22Rv1 (cell line): ENCODE data around the gene PRDM15.

ENCODE experiments used
- H3K27ac ChIP-seq: fragments of 450-650 bp; 2 replicates; pipeline ENCODE4 v1.5.1; 2017
- ZFX ChIP-seq: fragments of 450-650 bp; IDR thresholded peaks from 2 replicates; pipeline ENCODE4 v1.6.1; 2017; ENCODE audit warnings: antibody characterized with exemption, borderline replicate concordance
- TF ChIP-seq, protein P1 (sequence below): fragments of 450-650 bp; IDR thresholded peaks from 2 replicates; pipeline ENCODE4 v1.5.1; 2017; ENCODE audit warnings: mild to moderate bottlenecking

Gene PRDM15

DNA sequence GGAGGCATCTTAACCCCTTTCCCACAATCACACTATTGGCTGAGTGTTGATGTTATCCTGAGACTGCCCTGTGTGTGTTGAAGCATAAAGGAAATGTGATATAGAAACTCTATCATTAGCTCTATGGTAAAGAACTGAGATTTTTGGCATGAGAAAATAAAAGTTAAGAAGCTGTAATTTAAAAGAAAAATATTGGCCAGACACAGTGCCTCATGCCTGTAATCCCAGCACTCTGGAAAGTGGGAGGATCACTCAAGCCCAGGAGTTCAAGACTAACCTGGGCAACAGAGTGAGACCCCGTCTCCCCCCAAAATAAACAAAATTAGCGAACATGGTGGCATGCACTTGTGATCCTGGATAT, 98.1 kb downstream of the PRDM15 start:
- TF ChIP-seq ZFX: no peak
- TF ChIP-seq, protein P1, sequence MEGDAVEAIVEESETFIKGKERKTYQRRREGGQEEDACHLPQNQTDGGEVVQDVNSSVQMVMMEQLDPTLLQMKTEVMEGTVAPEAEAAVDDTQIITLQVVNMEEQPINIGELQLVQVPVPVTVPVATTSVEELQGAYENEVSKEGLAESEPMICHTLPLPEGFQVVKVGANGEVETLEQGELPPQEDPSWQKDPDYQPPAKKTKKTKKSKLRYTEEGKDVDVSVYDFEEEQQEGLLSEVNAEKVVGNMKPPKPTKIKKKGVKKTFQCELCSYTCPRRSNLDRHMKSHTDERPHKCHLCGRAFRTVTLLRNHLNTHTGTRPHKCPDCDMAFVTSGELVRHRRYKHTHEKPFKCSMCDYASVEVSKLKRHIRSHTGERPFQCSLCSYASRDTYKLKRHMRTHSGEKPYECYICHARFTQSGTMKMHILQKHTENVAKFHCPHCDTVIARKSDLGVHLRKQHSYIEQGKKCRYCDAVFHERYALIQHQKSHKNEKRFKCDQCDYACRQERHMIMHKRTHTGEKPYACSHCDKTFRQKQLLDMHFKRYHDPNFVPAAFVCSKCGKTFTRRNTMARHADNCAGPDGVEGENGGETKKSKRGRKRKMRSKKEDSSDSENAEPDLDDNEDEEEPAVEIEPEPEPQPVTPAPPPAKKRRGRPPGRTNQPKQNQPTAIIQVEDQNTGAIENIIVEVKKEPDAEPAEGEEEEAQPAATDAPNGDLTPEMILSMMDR: no peak
- H3K27ac ChIP-seq: no peak overlapping the region

DNA sequence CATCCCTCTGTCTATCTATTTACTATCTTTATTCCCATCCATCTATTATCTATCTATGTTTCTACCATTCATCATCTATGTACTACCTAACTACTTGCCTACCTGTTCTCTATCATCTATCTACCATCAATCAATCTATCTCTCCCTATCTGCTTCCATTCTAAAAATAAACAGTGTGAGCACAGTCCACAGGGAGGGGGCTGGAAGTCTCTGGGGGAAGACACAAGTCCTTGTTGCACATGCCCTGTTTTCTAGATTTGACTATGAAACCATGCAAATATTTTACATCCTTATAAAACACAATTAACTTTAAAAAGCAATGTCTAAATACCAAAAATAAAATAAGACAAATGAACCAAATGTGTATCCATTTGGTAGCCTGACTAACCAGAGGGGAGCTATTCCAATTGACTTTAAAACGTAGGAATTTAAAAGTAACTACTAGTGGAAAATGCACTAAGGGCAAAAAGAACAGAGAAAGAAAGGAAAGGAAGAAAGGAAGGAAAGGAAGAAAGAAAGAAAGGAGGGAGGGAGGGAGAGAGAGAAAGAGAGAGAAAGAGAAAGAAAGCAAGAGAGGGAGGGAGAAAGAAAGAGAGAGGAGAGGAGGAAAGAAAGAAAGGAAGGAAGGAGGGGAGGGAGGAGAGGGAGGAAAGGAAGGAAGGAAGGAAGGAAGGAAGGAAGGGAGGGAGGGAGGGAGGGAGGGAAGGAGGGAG, 98.7 kb downstream of the PRDM15 start:
- TF ChIP-seq, protein P1: no peak
- TF ChIP-seq ZFX: no peak
- H3K27ac ChIP-seq: peak overlapping the region; percentile 82

GRCh38 chr21:41779659-41780058, 99.5 kb downstream of the PRDM15 start:
- H3K27ac ChIP-seq: peak overlapping the region; percentile 82
- TF ChIP-seq, protein P1: no peak
- TF ChIP-seq ZFX: no peak

- TF ChIP-seq, protein P1: no peak
- TF ChIP-seq ZFX: no peak
- peak overlapping the region; percentile 82 for H3K27ac ChIP-seq
Measured at GRCh38 chr21:41778930-41779600, 100.1 kb downstream of the PRDM15 start.

DNA sequence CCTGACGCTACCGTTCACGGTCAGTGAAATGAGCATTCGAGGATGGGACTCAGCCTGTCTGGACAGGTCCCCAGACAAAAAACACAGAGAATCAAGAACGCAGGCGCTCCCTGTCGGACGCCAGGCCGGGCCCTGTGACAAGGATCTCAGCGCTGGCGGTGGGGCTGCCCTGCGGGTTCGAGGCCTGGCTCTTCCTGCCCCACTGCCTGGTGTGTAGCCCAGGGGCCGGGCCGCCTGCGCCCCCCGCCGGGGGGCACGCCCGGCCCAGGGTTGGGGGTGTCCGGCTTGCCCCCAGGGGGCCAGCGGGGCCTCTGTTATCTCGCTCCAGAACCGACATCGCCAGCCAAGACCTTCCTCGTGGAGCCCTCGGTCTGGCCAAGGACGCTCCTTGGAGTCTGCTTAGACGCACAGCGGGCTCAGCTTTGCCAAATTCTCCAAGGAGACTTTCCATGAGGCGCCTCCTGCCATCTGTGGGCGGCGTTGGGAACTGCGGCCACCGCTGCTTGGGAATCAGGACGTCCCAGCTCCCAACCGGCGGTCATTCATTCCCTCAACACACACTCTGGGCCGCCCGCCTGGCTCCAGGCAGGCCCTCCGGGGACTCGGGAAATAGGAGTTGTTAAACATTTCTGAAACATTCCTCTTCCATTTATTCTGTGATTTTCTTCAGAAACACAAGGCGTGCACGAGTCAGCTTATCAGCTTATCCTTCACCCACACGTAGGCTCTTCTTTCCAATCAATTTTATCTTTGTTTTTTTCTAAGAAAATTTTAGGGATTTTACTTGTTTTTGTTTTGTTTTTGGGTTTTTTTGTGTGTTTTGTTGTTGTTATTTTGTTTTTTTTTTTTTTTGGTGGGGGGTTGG, 101.0 kb downstream of the PRDM15 start:
- peak overlapping the region; percentile 82 for H3K27ac ChIP-seq
- TF ChIP-seq, protein P1: peak; percentile 89
- no peak for TF ChIP-seq ZFX

GRCh38 chr21:41776778-41777177, 102.4 kb downstream of the PRDM15 start:
- TF ChIP-seq ZFX: no peak
- TF ChIP-seq, protein P1: no peak
- no peak overlapping the region for H3K27ac ChIP-seq
